Kidney (tissue), 14 donors: ENCODE measurements around the gene TNXB. TPM values are rescaled to one million over a fixed set of nuclear protein-coding genes. Genes with fewer than 3 reads are reported as not detected.

Experiments
- DNase-seq, 5 donors: peaks; one replicate each; pipeline ENCODE4 v3.0.0-alpha.2; 2013 to 2020
- FAIRE-seq: peaks from 2 replicates; lab custom pipeline; 2012; peaks lifted over from hg19 to GRCh38; lab: Jason Lieb, UNC
- H3K27ac ChIP-seq, 2 donors: one replicate each; pipeline ENCODE4 v1.7.0; 2013; ENCODE audit warnings: low read depth in 2 of 2, low read length in 2 of 2, inconsistent platforms in 1 of 2
- H3K27me3 ChIP-seq: one replicate; pipeline ENCODE4 v1.7.1; 2013; ENCODE audit warnings: low read length, inconsistent platforms; ENCODE audit not compliant: control insufficient read depth, insufficient read depth
- H3K36me3 ChIP-seq, 3 donors: one replicate each; pipeline versions ENCODE4 v1.7.0 to v1.7.1; 2013; ENCODE audit warnings: low read length in 3 of 3, control low read depth in 1 of 3, inconsistent platforms in 1 of 3; ENCODE audit not compliant: insufficient read depth in 3 of 3, control insufficient read depth in 2 of 3
- H3K4me1 ChIP-seq, 3 donors: one replicate each; pipeline versions ENCODE4 v1.7.0 to v1.7.1; 2013; ENCODE audit warnings: low read length in 3 of 3, inconsistent platforms in 1 of 3, low read depth in 1 of 3; ENCODE audit not compliant: control insufficient read depth in 2 of 3, insufficient read depth in 2 of 3
- H3K4me3 ChIP-seq, 3 donors: one replicate each; pipeline versions ENCODE4 v1.7.0 to v1.8.1; 2013; ENCODE audit warnings: low read length in 3 of 3, control low read depth in 1 of 3, inconsistent platforms in 1 of 3
- H3K9ac ChIP-seq, 3 donors: one replicate each; pipeline versions ENCODE4 v1.7.0 to v1.7.1; 2013; ENCODE audit warnings: low read length in 3 of 3, control low read depth in 1 of 3, inconsistent platforms in 1 of 3
- H3K9me3 ChIP-seq, 3 donors: one replicate each; pipeline versions ENCODE4 v1.7.0 to v1.7.1; 2013; ENCODE audit warnings: low read length in 3 of 3, control low read depth in 1 of 3, inconsistent platforms in 1 of 3; ENCODE audit not compliant: control insufficient read depth in 2 of 3, insufficient read depth in 1 of 3
- intact Hi-C: fragments of 100-400 bp; cut with DNase I; formaldehyde crosslinking; loops from one replicate; pipeline ENCODE4 v1.11.1; 2022
- polyA plus RNA-seq: library from polyadenylated mRNA; stranded (reverse); fragments of 350-450 nt; fragmentation: Illumina TruSeq; extraction: RNeasy Lipid Tissue Mini Kit (QIAGEN cat#74804); gene quantifications from one replicate; pipeline ENCODE4 v1.2.3, GENCODE V29; 2014; ENCODE audit warnings: low read depth, low replicate concordance; ENCODE audit not compliant: insufficient read depth
- total RNA-seq: library from RNA; stranded (reverse); fragmentation: NEBNext Ultra II Directional; extraction: Animal tissue kit (Norgen Biotek cat#: 25700); gene quantifications from one replicate; pipeline ENCODE4 v1.2.1, GENCODE V29; 2021
- TF ChIP-seq, protein P1 (sequence below): IDR thresholded peaks from 3 replicates; pipeline ENCODE4 v1.5.1; 2012; ENCODE audit warnings: mild to moderate bottlenecking, moderate library complexity, borderline replicate concordance; ENCODE audit not compliant: insufficient read depth; ENCODE audit errors: extremely low read depth
- donor health status: control.
- donor health status: control.
- donor health status: control.
- donor health status: control.
- donor health status: control.
- donor health status: DM: yes; HTN: yes; CAD: no.
- donor health status: Normal renal cell carcinoma (clear cell type).

The TNXB gene
- total and polyA plus RNA-seq, 2 donors from 2014 or later, result 13.3 to 88.2 TPM

DNA sequence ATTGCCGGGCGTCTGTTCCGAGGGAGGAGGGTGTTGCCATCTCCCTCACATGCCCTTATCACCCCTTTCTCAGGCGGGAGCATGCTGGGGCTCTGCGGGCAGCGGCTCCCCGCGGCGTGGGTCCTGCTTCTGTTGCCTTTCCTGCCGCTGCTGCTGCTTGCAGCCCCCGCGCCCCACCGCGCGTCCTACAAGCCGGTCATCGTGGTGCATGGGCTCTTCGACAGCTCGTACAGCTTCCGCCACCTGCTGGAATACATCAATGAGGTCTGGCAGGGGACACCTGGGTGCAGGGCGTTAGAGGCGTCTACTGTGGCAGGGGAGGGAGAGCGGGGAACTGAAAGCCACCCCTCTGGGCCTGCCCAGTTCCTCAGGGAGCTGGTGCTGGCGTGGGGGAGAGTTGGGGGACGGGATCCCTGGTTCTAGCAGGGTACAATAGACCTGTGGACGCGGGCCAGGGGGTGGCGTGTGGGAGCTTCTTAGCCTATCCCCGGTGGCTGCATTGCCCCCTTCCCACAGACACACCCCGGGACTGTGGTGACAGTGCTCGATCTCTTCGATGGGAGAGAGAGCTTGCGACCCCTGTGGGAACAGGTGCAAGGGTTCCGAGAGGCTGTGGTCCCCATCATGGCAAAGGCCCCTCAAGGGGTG, 45.5 kb upstream of the TNXB start:
- peaks cover 5 to 22% (median 12%) of the 10 kb centered on the region in 3 donors for H3K36me3 ChIP-seq
- DNase-seq (peak; percentile 84 to 93 (median 90)), FAIRE-seq (no peak)
- peak overlapping the region; percentile 82 to 91 (median 83) for H3K9ac ChIP-seq
- peak overlapping the region; percentile 88 to 98 for H3K27ac ChIP-seq
- peak overlapping the region; percentile 89 to 99 (median 96) for H3K4me3 ChIP-seq
- peaks cover 4 to 20% (median 13%) of the 10 kb centered on the region in 3 donors for H3K4me1 ChIP-seq
- no peaks in the 10 kb centered on the region for H3K9me3 ChIP-seq
- TF ChIP-seq, protein P1, sequence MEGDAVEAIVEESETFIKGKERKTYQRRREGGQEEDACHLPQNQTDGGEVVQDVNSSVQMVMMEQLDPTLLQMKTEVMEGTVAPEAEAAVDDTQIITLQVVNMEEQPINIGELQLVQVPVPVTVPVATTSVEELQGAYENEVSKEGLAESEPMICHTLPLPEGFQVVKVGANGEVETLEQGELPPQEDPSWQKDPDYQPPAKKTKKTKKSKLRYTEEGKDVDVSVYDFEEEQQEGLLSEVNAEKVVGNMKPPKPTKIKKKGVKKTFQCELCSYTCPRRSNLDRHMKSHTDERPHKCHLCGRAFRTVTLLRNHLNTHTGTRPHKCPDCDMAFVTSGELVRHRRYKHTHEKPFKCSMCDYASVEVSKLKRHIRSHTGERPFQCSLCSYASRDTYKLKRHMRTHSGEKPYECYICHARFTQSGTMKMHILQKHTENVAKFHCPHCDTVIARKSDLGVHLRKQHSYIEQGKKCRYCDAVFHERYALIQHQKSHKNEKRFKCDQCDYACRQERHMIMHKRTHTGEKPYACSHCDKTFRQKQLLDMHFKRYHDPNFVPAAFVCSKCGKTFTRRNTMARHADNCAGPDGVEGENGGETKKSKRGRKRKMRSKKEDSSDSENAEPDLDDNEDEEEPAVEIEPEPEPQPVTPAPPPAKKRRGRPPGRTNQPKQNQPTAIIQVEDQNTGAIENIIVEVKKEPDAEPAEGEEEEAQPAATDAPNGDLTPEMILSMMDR, result peak; percentile 59
- H3K27me3 ChIP-seq, result no peaks in the 10 kb centered on the region
- intact Hi-C loops, result no loop called here

- TF ChIP-seq, protein P1, result peak; percentile 1
- no peak for FAIRE-seq
- intact Hi-C loops, result no loop called here
These were observed 44.7 kb upstream of the TNXB start, which contains the start of gene PPT2 for GRCh38 chr6:32153564-32154513. PPT2 (plus strand) TSS chr6:32154141; CDS start chr6:32154595, 454 bp downstream.

DNA sequence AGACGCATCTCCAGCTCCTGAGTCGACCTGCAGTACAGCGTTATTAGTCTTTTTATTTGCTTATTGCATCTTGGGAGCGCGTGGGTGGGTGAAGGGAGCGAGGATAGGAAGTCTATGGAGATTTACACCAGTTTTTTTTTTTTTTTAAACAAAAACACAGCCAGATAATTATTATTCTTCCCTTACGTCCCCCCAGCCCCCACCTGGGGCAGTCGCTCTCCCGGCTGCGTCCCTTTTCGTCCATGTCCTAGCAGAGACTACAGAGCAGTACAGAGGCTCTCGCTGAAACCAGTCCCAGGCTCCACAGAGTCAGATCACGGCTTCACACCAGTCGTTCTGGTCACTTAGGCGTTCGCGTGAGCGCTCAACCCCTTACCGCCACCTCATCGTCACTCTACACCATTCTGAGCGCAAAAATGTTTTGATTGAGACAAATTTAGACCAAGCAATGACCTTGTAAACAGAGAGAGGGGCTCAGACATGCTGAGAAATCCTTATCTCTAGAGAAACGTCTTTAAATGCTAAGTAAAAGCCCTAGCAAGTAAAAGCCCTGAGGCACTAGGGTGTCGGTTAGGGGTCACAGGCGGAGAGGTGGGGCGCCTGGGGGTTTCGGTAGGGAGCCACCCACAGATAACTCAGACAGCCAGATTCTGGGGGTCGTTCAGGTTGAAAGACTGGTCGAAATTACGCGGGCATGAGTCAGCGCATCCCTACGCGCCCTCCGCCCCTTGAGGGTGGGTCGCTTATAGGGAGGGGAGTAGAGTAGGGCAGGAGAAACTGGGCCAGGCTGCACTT, 43.8 kb upstream of the TNXB start:
- peak overlapping the region; percentile 88 to 98 for H3K27ac ChIP-seq
- H3K4me1 ChIP-seq, result peaks cover 4 to 20% (median 13%) of the 10 kb centered on the region in 3 donors
- H3K27me3 ChIP-seq, result no peaks in the 10 kb centered on the region
- intact Hi-C loops, result no loop called here
- peak overlapping the region; percentile 89 to 99 (median 96) for H3K4me3 ChIP-seq
- peaks cover 5 to 19% (median 10%) of the 10 kb centered on the region in 3 donors for H3K36me3 ChIP-seq
- H3K9ac ChIP-seq, result peak overlapping the region; percentile 32 to 82 (median 37)
- H3K9me3 ChIP-seq, result no peaks in the 10 kb centered on the region
- no peak for FAIRE-seq
- peak in 4 of 5 donors; percentile 66 to 84 (median 78) for DNase-seq
- TF ChIP-seq, protein P1, result no peak

More at GRCh38 chr6:32153564-32154513, 44.7 kb upstream of the TNXB start, which contains the start of gene PPT2:
- Histone ChIP-seq H3K4me3 (peak within 1 kb of the TSS; percentile 89 to 99 (median 96)), H3K9ac (peak within 1 kb of the TSS; percentile 82 to 91 (median 83)), H3K27me3 (no peaks in the 10 kb centered on the region), H3K9me3 (no peaks in the 10 kb centered on the region), H3K27ac (peak within 1 kb of the TSS; percentile 88 to 98), H3K4me1 (peaks cover 4 to 20% (median 13%) of the 10 kb centered on the region in 3 donors), H3K36me3 (peaks cover 5 to 22% (median 12%) of the 10 kb centered on the region in 3 donors)
- DNase-seq, result peak; percentile 95 to 98 (median 97)
